GM10847 (cell line): ENCODE data around the gene CDC14B.

ENCODE experiments used
- POLR2A ChIP-seq: IDR thresholded peaks from 2 replicates; pipeline ENCODE4 v1.6.1; 2011; ENCODE audit not compliant: insufficient read length; ENCODE audit errors: extremely low read depth

Gene CDC14B

DNA sequence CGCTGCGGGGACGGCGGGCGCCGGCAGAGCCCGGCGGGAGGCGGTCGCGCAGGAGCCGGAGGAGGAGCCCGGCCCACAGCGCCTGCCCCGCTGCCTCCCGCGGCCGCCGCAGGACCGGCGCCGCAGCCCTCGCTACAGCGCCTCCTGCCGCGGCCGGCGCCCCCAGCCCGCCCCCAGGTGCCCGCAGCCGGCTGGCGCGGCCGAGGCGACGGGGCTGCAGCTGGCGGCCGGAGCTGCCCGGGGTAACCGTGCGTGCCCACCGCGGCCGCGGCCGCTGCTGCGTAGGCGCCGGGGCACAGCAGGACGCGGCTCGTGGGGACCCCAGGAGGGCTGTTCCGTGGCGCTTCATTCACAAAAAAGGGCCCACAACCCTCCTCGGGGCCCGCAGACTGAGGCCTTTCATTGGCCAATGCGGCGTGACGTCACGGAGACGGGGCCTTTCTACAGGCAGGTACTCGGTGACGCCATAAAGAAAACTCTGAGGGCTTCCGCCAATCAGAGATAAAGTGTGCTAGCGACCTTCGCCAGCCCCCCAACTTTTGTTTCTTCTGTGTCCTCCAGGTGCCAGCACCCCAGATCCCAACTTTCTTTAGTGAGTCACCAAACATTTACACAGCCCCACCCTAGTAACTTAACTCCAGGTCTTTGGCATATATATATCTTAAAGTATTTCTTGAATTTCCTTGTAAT, at the start of gene CDC14B:
Gene CDC14B (minus strand): TSS at position 353 of the 690 bp plus-strand sequence. CDS start 465 bp downstream, outside the sequence.
- no peak for TF ChIP-seq POLR2A

DNA sequence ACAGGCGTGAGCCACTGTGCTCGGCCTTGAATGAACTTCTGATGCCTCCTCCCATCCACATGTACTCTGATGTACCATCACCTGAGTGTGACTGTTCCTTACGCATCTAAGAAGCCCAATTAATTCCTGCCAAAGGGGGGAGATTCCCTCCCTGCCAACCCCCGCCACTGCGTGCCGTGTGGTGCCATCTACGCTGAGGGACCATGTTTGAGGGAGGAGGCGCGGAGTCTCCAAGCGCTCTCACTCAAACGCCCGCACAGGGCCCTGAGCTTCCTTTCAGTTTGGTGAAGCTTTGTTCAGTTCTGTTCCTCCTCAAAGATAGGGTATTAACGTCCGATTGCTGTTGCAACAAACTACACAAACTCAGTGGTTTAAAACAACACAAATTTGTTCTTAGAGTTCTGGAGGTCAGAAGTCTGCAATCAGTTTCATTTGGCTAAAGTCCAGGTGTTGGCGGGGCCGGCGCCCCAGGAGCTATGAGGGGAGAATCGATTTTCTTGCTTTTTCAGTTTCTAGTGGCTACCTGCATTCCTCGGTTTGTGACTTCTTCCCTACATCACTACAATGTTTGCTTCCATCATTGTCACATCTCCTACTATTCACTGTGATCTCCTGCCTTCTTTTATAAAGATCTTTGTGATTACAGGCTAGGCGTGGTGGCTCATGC, 49.4 kb upstream of the CDC14B start:
- TF ChIP-seq POLR2A = no peak

DNA sequence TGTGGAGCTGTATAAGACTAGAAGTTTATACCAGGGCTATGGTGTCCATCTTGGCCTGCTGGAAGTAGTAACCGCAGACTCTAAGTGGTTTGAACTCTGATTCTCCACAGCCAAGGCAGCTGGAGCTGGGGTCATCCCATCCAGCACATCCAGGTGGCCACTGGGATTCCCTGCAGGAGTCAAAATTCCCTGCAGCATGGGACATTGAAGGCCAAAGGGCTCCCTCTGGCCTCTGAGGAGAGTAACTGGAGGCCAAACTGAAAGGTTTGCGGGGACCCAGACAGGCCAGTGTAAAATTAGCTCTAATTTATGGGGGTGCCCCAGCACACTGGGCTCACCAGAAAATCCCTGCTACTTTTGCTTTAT, 47.7 kb upstream of the CDC14B start:
- TF ChIP-seq POLR2A = no peak

GRCh38 chr9:96665789-96666188, 46.1 kb upstream of the CDC14B start:
- TF ChIP-seq POLR2A = no peak

GRCh38 chr9:96663506-96664120, 44.0 kb upstream of the CDC14B start:
- no peak for TF ChIP-seq POLR2A

- TF ChIP-seq POLR2A = no peak
Measured at GRCh38 chr9:96661711-96662110, 42.1 kb upstream of the CDC14B start.

DNA sequence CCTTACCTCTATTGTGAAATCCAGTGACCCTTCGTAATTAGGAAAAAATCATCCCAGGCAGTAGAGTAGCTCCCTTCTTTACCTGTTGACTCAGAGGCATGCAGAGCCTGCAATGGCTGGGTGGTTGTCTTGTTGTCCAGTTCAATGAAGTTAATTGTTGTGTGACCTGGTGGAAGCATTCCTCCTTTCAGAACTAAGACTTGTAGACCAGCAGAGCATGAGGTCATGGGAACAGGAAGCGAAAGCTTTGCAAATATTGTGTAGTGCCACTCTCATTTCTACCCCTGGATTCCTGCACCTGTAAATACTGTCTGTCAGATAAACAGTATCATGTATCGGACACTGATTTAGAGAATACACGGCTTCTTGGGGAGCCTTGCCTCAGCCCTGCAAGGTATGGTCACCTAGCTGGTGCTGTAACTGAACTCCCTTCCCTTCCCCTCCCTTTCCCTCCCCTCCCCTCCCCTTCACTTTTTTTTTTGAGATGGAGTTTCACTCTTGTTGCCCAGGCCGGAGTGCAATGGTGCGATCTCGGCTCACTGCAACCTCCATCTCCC, 41.1 kb upstream of the CDC14B start:
- TF ChIP-seq POLR2A = no peak

DNA sequence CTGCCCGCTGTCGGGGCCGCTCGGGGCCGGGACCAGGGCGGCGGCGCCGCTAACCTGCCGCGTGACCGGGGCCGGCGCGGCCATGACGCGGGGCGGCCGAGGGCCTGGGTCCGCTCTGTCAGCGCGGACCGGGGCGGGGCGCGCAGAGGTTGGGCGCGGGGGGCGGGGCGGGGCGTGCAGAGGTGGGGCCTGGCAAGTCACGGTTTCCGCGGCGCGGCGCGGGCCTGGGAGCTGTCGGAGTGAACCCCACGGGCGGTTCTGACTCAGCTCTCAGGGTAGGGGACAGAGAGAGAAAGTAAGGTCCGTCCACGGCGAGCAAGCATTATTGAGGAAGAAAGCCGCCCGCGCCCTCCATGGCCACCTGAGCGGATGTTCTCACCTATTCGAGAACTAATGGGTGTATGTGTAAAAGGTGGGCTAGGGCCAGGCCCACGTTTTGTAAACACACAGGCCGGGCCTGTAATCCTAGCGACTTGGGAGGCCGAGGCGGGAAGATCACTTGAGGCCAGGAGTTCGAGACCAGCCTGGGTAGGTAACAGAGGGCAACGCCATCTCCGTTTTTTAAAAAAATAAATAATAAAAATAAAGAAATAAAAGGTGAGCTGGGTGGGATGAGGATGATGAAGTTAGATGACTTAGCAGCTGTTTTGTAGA, 35.7 kb upstream of the CDC14B start, which contains the start of gene PRXL2C:
Gene PRXL2C (minus strand): TSS at position 120 of the 654 bp plus-strand sequence. CDS start 36 bp downstream, at position 84.
- TF ChIP-seq POLR2A = no peak

- TF ChIP-seq POLR2A = no peak
Measured at GRCh38 chr9:96654450-96655197, 35.0 kb upstream of the CDC14B start.

GRCh38 chr9:96651626-96652025, 32.0 kb upstream of the CDC14B start:
- TF ChIP-seq POLR2A = no peak

DNA sequence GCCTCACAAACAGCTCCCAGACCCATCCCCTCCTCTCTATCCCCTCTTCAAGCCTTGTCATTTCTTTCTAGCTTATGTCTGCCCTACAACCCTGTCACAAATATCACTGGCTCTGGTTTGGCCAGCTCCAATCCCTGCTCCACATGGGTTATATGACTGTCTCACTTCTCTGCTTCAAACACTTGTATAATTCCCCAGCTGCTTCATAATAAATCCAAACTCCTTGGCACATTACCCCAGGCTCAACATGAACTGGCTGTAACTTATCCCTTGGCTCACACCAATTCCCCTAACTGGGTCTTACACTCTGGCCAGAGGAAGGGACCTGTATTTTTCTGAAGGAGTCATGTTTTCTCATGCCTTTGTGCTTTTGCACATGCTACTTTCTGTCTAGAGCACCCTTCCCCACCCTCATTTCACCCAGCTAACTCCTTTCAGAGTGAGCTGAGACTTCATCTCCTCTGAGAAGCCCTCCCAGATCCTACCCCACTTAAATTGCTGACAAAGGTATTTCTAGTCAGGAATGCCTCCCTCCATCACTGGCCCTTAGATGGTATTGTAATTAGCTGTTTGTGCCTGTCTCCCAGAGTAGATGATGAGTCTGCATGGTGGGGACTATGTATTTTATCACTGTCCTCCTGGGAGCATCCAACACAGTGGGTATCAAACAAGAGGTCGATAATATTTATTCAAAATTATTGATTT, 30.1 kb upstream of the CDC14B start:
- no peak for TF ChIP-seq POLR2A

DNA sequence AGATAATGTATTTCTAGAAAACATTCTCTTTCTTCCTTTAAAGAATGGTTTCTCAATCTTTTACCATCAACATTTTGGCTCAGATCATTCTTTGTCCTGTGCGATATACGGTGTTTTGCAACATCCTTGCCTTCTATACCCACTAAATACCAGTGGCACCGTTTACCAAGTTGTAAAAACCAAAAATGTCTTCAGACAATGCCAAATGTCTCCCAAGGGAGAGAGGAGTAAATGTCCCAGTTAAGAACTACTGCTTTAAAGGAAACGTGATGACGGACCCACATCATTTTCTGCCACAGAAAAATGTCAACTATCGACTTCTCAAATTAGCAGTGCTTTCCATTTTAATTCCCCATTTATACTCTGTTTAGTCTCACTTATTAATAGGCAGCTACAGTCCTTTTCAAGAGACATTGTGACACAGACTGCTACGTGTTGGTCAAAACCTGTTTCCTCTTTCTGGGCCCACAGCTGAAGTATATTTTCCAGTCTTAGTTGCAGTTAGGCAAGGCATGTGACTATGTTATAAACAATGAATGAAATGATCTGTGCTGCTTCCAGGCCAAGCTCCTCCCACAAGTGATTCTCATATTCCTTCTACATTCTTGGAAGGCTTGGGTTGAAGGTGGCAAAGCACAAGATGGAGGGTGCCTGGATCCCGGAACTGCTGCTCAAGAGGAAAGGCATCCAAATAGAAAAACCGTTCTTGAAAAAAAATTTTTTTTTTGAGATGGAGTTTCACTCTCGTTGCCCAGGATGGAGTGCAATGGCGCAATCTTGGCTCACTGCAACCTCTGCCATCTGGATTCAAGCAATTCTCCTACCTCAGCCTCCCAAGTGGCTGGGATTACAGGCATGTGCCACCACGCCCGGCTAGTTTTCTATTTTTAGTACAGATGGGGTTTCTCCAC, 26.7 kb upstream of the CDC14B start:
- TF ChIP-seq POLR2A = no peak

DNA sequence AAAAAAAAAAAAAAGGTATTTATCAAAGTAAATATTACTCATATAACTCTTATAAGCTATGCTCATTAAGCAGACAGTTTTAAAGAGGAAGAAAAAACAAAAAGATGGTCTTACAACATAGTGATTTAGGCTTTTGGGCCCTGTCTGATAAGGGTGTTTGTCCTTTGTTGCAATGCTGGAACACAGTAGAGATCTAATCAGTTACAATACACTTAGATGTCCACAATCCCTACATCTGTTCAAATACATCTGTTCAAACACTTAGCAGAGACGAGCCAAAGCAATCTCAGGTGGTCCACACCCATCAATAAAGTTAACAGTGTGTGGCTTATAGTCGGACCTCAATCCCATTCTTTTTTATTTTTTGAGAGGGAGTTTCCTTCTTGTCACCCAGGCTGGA, 24.5 kb upstream of the CDC14B start:
- TF ChIP-seq POLR2A = no peak

DNA sequence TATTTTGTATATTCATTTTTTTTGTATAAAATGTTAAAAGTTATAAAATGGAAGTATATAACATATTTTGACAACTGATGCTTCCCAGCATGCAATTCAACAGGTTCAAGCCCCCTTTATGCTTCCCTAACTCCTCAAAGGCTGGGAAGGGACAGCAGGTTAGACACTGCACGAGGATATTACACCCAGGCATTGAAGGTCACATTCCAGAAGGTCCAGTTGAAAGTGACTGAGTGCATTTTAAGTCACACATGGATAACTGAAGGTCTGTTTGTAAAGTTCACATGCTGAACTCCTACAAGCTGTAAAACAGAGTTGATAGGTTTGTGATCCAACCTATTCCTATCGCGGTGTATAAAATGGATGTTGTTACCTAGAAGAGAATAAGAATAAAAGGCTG, 21.9 kb upstream of the CDC14B start:
- no peak for TF ChIP-seq POLR2A
